ENCODE results near the gene HS3ST6. TPM values are rescaled to one million over a fixed set of nuclear protein-coding genes. Genes with fewer than 3 reads are reported as not detected.

Gene HS3ST6
- total RNA-seq = not detected in 2 replicates

DNA sequence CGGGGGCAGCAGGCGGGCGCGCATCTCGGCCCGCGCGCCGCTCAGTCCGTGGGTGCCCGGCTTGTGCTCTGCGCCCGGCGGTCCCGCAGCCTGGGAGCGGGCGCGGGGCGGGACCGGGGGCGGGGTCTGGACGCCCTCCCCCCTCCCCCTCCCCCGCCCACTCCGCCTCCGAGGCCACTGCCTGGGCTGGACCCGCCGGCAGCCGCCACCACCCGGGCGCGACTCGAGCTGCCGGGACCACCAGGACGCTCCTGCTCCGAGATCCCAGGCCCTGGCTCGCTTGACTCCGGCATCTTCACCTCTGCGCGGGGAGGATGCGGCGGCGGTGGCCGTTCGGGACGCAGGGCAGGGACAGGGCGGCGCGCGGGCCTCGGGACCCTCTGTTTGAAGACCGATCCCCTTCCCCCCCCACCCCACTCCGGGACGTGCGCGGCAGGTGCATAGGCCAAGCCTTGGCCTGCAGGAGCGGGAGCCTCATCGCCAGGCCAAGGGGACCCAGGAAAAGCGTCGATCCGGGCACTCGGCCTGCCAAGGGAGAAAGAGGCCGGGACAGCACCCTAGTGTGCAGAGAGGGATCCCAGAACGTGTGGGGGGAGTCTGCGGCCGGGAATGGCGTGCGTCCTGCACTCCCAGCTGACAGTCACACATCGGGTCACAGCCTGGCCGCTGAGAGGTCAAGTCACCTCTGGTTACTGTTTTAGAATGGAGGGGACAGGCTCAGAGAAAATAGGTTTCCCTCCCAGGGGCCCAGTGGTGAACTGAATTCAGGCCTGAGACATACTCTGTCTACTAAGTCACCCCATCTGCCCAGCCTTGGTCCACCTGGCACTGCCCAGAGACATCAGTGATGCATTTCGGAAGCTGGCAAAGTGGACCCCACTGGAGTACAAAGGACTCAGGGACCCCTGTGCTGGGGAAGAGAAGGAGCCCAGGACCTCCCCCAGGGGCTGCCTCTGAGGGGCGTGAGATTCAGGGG is at the start of gene HS3ST6:
Gene HS3ST6, minus strand, starts transcription at position 65 of the 976 bp plus-strand sequence. CDS start 92 bp downstream, outside the sequence.

DNA sequence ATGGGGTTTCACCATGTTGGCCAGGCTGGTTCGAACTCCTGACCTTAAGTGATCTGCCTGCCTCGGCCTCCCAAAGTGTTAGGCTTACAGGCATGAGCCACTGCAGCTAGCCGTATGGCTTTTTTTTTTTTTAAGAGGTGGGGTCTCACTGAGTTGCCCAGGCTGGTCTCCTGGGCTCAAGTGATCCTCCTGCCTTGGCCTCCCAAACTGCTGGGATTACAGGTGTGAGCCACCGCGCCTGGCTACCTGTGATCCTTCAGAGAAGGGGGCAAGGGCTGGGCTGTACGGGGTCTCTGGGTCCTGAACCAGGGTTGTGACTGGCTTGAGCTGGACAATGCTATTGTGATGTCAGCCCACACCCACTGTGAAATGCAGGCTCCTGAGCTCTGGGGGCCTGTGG is 48.2 kb upstream of the HS3ST6 start, which contains the start of gene RNF151:
Gene RNF151, plus strand, starts transcription at position 397 of the 400 bp plus-strand sequence. CDS start 26 bp downstream, outside the sequence.

DNA sequence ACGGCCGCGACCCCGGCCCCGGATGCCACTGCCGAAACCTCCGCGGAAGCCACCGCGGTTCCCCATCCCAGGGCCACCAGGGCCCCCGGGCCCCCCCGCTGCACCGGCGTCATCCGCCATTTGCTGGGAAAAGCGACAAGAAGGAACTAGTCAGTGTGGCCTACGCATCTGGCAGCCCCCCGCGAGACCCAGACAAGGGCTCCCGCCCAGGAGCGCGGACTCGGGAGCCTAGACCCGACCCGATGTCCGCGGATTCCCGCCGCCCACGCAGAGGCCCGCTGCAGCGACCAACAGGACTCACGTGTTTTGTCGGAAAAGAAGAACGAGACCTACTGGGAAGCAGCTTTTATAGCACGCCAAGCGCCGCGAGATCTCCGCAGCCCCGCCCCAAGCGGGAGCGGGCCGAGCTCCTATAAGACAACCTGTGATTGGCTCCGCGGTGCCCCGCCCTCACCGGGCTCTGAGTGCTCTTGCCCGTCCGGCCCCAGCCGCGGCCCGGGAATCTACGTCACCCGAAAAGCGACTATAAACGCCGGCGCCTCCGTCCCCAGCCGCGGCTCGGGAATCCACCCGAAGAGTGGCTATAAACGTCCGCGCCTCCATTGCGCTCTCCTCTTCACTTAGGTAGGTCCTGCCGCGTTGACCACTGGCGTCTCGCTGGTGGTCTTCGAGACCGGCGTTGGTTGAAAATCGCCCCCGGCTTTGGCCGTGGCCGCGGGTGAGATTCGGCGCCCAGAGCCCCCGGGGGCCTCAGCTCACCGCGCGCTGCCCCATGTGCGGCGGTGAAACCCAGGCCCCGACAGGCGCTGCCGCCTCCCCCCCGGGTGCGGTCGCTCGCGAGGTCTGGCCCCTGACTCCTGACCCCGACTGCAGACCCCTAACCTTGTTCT is 46.5 kb upstream of the HS3ST6 start, which contains the start of gene RPS2:
Gene RPS2, minus strand, starts transcription at position 321 of the 890 bp plus-strand sequence. Its CDS starts 201 bp downstream, at position 120.

DNA sequence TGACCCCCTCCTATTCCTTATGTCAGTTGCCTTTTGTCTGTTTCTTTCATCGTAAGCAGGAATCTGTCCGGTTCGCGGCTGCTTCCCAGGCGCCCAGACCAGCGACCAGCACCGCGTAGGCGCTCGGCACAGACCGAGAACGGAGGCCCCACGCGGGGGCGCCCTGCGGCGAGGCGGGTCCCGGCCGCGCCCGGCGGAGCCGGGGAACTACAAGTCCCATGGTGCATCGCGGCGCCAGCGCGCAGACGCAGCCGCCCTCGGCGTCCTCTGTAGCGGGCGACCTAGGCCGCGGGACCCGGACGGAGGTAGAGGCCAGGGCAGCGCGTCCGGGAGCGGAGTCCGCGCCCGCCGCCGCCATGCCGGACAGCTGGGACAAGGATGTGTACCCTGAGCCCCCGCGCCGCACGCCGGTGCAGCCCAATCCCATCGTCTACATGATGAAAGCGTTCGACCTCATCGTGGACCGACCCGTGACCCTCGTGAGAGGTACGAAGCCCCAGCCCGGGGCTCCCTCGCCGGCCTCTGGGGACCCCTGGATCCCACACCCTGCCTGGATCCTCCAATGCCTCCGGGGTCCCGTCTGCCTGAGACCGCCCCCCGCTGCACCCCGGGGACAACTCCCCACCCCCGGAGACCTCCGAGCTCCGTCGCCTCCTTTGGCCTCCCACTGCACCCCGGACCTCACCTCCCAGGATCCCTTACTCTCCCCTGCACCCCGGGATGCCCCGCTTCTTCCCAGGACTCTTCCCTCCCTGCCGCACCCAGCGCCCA is 41.2 kb upstream of the HS3ST6 start, which contains the start of gene NDUFB10:
Gene NDUFB10, plus strand, starts transcription at position 270 of the 771 bp plus-strand sequence. Its CDS starts 87 bp downstream, at position 357.

DNA sequence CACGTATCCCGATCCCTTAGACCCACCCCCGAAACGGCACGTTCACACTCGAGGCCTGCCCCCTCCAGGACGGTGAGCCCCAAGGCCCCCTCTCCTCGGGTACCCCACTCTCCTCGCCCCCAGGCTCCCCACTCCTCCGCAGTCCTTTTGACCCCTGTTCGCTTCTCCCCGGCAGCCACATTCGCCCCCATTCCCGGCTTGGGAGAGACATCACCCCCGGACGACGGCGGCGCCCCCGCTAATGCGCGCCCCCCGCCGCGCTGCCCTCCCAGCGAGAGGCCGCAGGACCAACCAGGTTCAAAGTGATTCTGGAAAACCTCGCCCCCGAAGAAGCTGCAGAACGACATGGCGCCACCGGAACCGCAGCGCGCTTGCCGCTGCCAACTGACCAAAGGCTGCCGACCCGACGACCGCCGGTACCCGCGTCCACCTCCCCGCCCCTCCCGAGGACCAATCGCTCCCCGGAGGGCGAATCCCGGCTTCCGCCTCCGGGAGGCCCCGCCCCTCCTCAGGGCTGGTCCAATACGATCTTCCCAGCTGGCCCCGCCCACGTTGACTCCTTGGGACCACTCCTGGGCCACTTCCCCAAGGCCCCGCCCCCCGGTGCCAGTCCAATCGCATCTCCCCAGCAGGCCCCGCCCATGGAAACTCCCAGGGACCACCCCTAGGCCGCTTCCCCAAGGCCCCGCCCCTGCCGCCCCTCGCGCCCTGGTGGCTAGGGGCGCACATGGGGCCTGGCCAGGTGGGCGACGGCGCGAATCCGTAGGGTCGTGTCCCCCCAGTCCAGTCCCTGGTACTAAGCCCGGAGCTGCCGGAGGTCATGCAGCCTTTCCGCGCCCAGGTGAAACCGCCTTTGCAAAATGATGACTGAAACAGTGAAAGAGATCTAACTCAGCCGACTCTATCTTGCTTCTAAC is 24.9 kb upstream of the HS3ST6 start, which contains the start of gene MSRB1:
Gene MSRB1, minus strand, starts transcription at position 390 of the 917 bp plus-strand sequence. Its CDS starts 43 bp downstream, at position 347.

DNA sequence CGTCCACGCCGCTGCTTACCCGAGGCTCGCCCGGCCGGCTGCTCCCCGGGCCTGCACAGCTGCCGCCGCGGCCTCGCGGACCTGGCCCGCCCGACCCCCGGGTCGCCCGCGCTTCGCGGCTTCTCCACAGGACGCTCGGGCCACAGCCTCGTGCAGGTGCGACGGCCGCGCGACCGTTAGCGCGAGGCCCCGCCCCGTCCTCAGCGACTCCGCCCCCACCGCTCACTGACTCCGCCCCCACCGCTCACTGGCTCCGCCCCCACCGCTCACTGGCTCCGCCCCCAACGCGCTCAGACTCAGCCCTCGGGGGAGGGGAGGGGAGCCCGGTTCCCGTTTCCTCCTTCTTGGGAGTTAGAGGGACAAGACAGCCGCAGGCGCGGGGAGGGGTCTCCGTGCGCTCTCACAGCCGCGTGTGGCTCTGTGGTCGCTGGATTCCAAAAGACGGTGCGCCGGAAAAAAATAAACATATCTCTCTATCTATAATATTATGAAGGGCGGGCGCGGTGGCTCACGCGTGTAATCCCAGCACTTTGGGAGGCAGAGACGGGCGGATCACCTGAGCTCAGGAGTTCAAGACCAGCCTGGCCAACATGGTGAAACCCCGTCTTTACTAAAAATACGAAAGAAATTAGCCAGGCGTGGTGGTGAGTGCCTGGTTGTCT is 46.1 kb downstream of the HS3ST6 start, which contains the start of gene MEIOB:
Gene MEIOB, minus strand, starts transcription at position 191 of the 662 bp plus-strand sequence. CDS start 3,989 bp downstream, outside the sequence.

Other genes with a start within 250 kb of the HS3ST6 start
- 43.7 and 48.3 TPM in 2 replicates for gene JPT2, start 240.1 kb downstream of the HS3ST6 start, total RNA-seq
- gene MAPK8IP3, start 212.2 kb downstream of the HS3ST6 start, total RNA-seq = 20.0 and 22.4 TPM in 2 replicates
- gene NME3, start 146.9 kb downstream of the HS3ST6 start, total RNA-seq = 73.6 and 90.8 TPM in 2 replicates
- gene EME2, start 145.6 kb downstream of the HS3ST6 start, total RNA-seq = 2.4 and 2.5 TPM in 2 replicates
- 155 TPM in 2 replicates for gene MRPS34, start 145.3 kb downstream of the HS3ST6 start, total RNA-seq
- 31.8 and 35.5 TPM in 2 replicates for gene SPSB3, start 135.8 kb downstream of the HS3ST6 start, total RNA-seq
- 111 and 116 TPM in 2 replicates for gene NUBP2, start 135.5 kb downstream of the HS3ST6 start, total RNA-seq
- 0.30 TPM in 1 of 2 replicates, not detected in the other for gene IGFALS, start 124.7 kb downstream of the HS3ST6 start, total RNA-seq
- gene HAGH, start 91.6 kb downstream of the HS3ST6 start, total RNA-seq = 62.4 and 71.3 TPM in 2 replicates
- 33.6 and 52.6 TPM in 2 replicates for gene FAHD1, start 91.2 kb downstream of the HS3ST6 start, total RNA-seq
- 0.30 TPM in 1 of 2 replicates, not detected in the other for gene MEIOB, start 46.3 kb downstream of the HS3ST6 start, total RNA-seq
- 9.8 and 12.0 TPM in 2 replicates for gene MSRB1, start 24.8 kb upstream of the HS3ST6 start, total RNA-seq
- gene RPL3L, start 36.3 kb upstream of the HS3ST6 start, total RNA-seq = not detected in 2 replicates
- 323 and 367 TPM in 2 replicates for gene NDUFB10, start 41.1 kb upstream of the HS3ST6 start, total RNA-seq
- 4,271 and 4,630 TPM in 2 replicates for gene RPS2, start 46.4 kb upstream of the HS3ST6 start, total RNA-seq
- gene RNF151, start 48.4 kb upstream of the HS3ST6 start, total RNA-seq = not detected in 2 replicates
- gene TBL3, start 53.6 kb upstream of the HS3ST6 start, total RNA-seq = 94.1 and 97.0 TPM in 2 replicates
- gene NOXO1, start 63.1 kb upstream of the HS3ST6 start, total RNA-seq = not detected in 2 replicates
- gene GFER, start 65.8 kb upstream of the HS3ST6 start, total RNA-seq = 21.1 and 43.7 TPM in 2 replicates
- gene SYNGR3, start 71.6 kb upstream of the HS3ST6 start, total RNA-seq = 4.2 and 8.4 TPM in 2 replicates
- 44.0 and 45.6 TPM in 2 replicates for gene ZNF598, start 91.4 kb upstream of the HS3ST6 start, total RNA-seq
- gene NPW, start 101.4 kb upstream of the HS3ST6 start, total RNA-seq = 1.6 and 1.8 TPM in 2 replicates
- gene NHERF2, start 108.5 kb upstream of the HS3ST6 start, total RNA-seq = 47.4 and 58.7 TPM in 2 replicates
- 49.2 and 53.0 TPM in 2 replicates for gene NTHL1, start 129.4 kb upstream of the HS3ST6 start, total RNA-seq
- gene TSC2, start 129.6 kb upstream of the HS3ST6 start, total RNA-seq = 36.0 and 55.9 TPM in 2 replicates
- 74.8 and 88.1 TPM in 2 replicates for gene PKD1, start 217.5 kb upstream of the HS3ST6 start, total RNA-seq
- gene RAB26, start 230.2 kb upstream of the HS3ST6 start, total RNA-seq = 1.5 and 3.3 TPM in 2 replicates
- 54.0 and 62.0 TPM in 2 replicates for gene TRAF7, start 237.4 kb upstream of the HS3ST6 start, total RNA-seq